HEK293 (cell line): ENCODE results near the gene MPV17L2.
A peak's percentile ranks its signal among the peaks of the same experiment; 100 is the strongest.

Experiments used
- EGR2 ChIP-seq: fragments of 450-650 bp; formaldehyde crosslinking; IDR thresholded peaks from 2 replicates; pipeline ENCODE4 v1.5.1; 2016; ENCODE audit warnings: low read depth, missing biosample characterization, missing genetic modification characterization
- KLF1 ChIP-seq: fragments of 450-650 bp; formaldehyde crosslinking; IDR thresholded peaks from 2 replicates; pipeline ENCODE4 v1.5.1; 2016; ENCODE audit warnings: missing biosample characterization, missing genetic modification characterization
- KLF7 ChIP-seq: fragments of 450-650 bp; formaldehyde crosslinking; IDR thresholded peaks from 2 replicates; pipeline ENCODE4 v1.5.1; 2016; ENCODE audit warnings: missing biosample characterization, missing genetic modification characterization, borderline replicate concordance
- PRDM1 ChIP-seq: fragments of 450-650 bp; formaldehyde crosslinking; IDR thresholded peaks from 2 replicates; pipeline ENCODE4; 2016; ENCODE audit warnings: missing biosample characterization, missing genetic modification characterization
- RBAK ChIP-seq: fragments of 450-650 bp; formaldehyde crosslinking; IDR thresholded peaks from 2 replicates; pipeline ENCODE4 v1.5.1; 2016; ENCODE audit warnings: missing biosample characterization, missing genetic modification characterization
- REPIN1 ChIP-seq: fragments of 450-650 bp; formaldehyde crosslinking; IDR thresholded peaks from 2 replicates; pipeline ENCODE4 v1.5.1; 2017; ENCODE audit warnings: missing biosample characterization, missing genetic modification characterization, low read depth
- SP2 ChIP-seq: fragments of 450-650 bp; formaldehyde crosslinking; IDR thresholded peaks from 2 replicates; pipeline ENCODE4 v1.5.1; 2016; ENCODE audit warnings: missing biosample characterization, missing genetic modification characterization
- TRIM28 ChIP-seq: IDR thresholded peaks from 2 replicates; pipeline ENCODE4 v1.6.1; 2011; ENCODE audit warnings: low read length, control low read depth, borderline replicate concordance
- ZBTB17 ChIP-seq: fragments of 450-650 bp; formaldehyde crosslinking; IDR thresholded peaks from 2 replicates; pipeline ENCODE4 v1.5.1; 2016; ENCODE audit warnings: missing biosample characterization, missing genetic modification characterization
- ZBTB48 ChIP-seq: fragments of 450-650 bp; formaldehyde crosslinking; IDR thresholded peaks from 2 replicates; pipeline ENCODE4 v1.5.1; 2016; ENCODE audit warnings: missing biosample characterization, missing genetic modification characterization
- ZBTB7A ChIP-seq: fragments of 450-650 bp; formaldehyde crosslinking; IDR thresholded peaks from 2 replicates; pipeline ENCODE4 v1.5.1; 2016; ENCODE audit warnings: low read depth, missing biosample characterization, missing genetic modification characterization
- ZNF112 ChIP-seq: fragments of 450-650 bp; formaldehyde crosslinking; IDR thresholded peaks from 2 replicates; pipeline ENCODE4 v1.5.0; 2017; ENCODE audit warnings: missing biosample characterization, missing genetic modification characterization
- ZNF121 ChIP-seq: fragments of 450-650 bp; formaldehyde crosslinking; IDR thresholded peaks from 2 replicates; pipeline ENCODE4 v1.5.1; 2016; ENCODE audit warnings: missing biosample characterization, missing genetic modification characterization
- ZNF175 ChIP-seq: fragments of 450-650 bp; formaldehyde crosslinking; IDR thresholded peaks from 2 replicates; pipeline ENCODE4 v1.5.1; 2016; ENCODE audit warnings: missing biosample characterization, missing genetic modification characterization
- ZNF221 ChIP-seq: fragments of 450-650 bp; formaldehyde crosslinking; IDR thresholded peaks from 2 replicates; pipeline ENCODE4 v1.5.1; 2017; ENCODE audit warnings: missing biosample characterization, missing genetic modification characterization, borderline replicate concordance
- ZNF248 ChIP-seq: fragments of 450-650 bp; formaldehyde crosslinking; IDR thresholded peaks from 2 replicates; pipeline ENCODE4 v1.5.1; 2017; ENCODE audit warnings: missing biosample characterization, missing genetic modification characterization
- ZNF311 ChIP-seq: fragments of 450-650 bp; formaldehyde crosslinking; IDR thresholded peaks from 2 replicates; pipeline ENCODE4 v1.5.1; 2017; ENCODE audit warnings: missing biosample characterization, missing genetic modification characterization, borderline replicate concordance
- ZNF335 ChIP-seq: fragments of 450-650 bp; formaldehyde crosslinking; conservative IDR thresholded peaks from 2 replicates; pipeline ENCODE4 v1.5.1; 2016; ENCODE audit warnings: missing biosample characterization, missing genetic modification characterization
- ZNF366 ChIP-seq: fragments of 450-650 bp; formaldehyde crosslinking; conservative IDR thresholded peaks from 2 replicates; pipeline ENCODE4 v1.5.1; 2016; ENCODE audit warnings: missing biosample characterization, missing genetic modification characterization
- ZNF391 ChIP-seq: fragments of 450-650 bp; formaldehyde crosslinking; IDR thresholded peaks from 2 replicates; pipeline ENCODE4 v1.5.1; 2016; ENCODE audit warnings: low read depth, missing biosample characterization, missing genetic modification characterization, borderline replicate concordance
- ZNF544 ChIP-seq: fragments of 450-650 bp; formaldehyde crosslinking; IDR thresholded peaks from 2 replicates; pipeline ENCODE4 v1.5.0; 2017; ENCODE audit warnings: missing biosample characterization, missing genetic modification characterization
- ZNF548 ChIP-seq: fragments of 450-650 bp; formaldehyde crosslinking; IDR thresholded peaks from 2 replicates; pipeline ENCODE4 v1.5.1; 2016; ENCODE audit warnings: missing biosample characterization, missing genetic modification characterization
- ZNF549 ChIP-seq: fragments of 450-650 bp; IDR thresholded peaks from 2 replicates; pipeline ENCODE4 v1.5.1; 2018; ENCODE audit warnings: missing biosample characterization, missing genetic modification characterization, mild to moderate bottlenecking, inconsistent platforms, moderate library complexity
- ZNF555 ChIP-seq: fragments of 450-650 bp; formaldehyde crosslinking; conservative IDR thresholded peaks from 2 replicates; pipeline ENCODE4 v1.5.1; 2017; ENCODE audit warnings: missing biosample characterization, mild to moderate bottlenecking, missing genetic modification characterization, inconsistent platforms
- ZNF629 ChIP-seq: fragments of 450-650 bp; formaldehyde crosslinking; IDR thresholded peaks from 2 replicates; pipeline ENCODE4 v1.5.1; 2017; ENCODE audit warnings: missing biosample characterization, missing genetic modification characterization
- ZNF707 ChIP-seq: fragments of 450-650 bp; formaldehyde crosslinking; IDR thresholded peaks from 2 replicates; pipeline ENCODE4 v1.5.1; 2016; ENCODE audit warnings: missing biosample characterization, missing genetic modification characterization
- ZNF776 ChIP-seq: fragments of 450-650 bp; formaldehyde crosslinking; IDR thresholded peaks from 2 replicates; pipeline ENCODE4 v1.5.0; 2017; ENCODE audit warnings: missing biosample characterization, missing genetic modification characterization, borderline replicate concordance
- ZNF837 ChIP-seq: fragments of 450-650 bp; formaldehyde crosslinking; IDR thresholded peaks from 2 replicates; pipeline ENCODE4 v1.5.1; 2016; ENCODE audit warnings: missing biosample characterization, missing genetic modification characterization
- ZXDB ChIP-seq: fragments of 450-650 bp; formaldehyde crosslinking; IDR thresholded peaks from 2 replicates; pipeline ENCODE4 v1.5.1; 2016; ENCODE audit warnings: missing biosample characterization, missing genetic modification characterization
- TF ChIP-seq, protein P1 (sequence below): fragments of 450-650 bp; formaldehyde crosslinking; IDR thresholded peaks from 2 replicates; pipeline ENCODE4 v1.5.1; 2016; ENCODE audit warnings: missing biosample characterization, missing genetic modification characterization
- TF ChIP-seq, protein P2 (sequence below): fragments of 450-650 bp; formaldehyde crosslinking; IDR thresholded peaks from 2 replicates; pipeline ENCODE4 v1.5.1; 2016; ENCODE audit warnings: missing biosample characterization, missing genetic modification characterization
- TF ChIP-seq, protein P3 (sequence below): fragments of 450-650 bp; formaldehyde crosslinking; IDR thresholded peaks from 2 replicates; pipeline ENCODE4 v1.5.1; 2016; ENCODE audit warnings: missing biosample characterization, missing genetic modification characterization
- TF ChIP-seq, protein P4 (sequence below): fragments of 450-650 bp; formaldehyde crosslinking; IDR thresholded peaks from 2 replicates; pipeline ENCODE4 v1.5.1; 2017; ENCODE audit warnings: missing biosample characterization, mild to moderate bottlenecking, missing genetic modification characterization, moderate library complexity

Gene MPV17L2

GRCh38 chr19:18152442-18152816 is 40.6 kb upstream of the MPV17L2 start (continued):
- no peak for TF ChIP-seq ZNF112
- peak; percentile 85 for TF ChIP-seq ZBTB17 (tag by site-specific recombination)
- no peak for TF ChIP-seq ZNF366
- TF ChIP-seq SP2: no peak
- TF ChIP-seq, protein P1, sequence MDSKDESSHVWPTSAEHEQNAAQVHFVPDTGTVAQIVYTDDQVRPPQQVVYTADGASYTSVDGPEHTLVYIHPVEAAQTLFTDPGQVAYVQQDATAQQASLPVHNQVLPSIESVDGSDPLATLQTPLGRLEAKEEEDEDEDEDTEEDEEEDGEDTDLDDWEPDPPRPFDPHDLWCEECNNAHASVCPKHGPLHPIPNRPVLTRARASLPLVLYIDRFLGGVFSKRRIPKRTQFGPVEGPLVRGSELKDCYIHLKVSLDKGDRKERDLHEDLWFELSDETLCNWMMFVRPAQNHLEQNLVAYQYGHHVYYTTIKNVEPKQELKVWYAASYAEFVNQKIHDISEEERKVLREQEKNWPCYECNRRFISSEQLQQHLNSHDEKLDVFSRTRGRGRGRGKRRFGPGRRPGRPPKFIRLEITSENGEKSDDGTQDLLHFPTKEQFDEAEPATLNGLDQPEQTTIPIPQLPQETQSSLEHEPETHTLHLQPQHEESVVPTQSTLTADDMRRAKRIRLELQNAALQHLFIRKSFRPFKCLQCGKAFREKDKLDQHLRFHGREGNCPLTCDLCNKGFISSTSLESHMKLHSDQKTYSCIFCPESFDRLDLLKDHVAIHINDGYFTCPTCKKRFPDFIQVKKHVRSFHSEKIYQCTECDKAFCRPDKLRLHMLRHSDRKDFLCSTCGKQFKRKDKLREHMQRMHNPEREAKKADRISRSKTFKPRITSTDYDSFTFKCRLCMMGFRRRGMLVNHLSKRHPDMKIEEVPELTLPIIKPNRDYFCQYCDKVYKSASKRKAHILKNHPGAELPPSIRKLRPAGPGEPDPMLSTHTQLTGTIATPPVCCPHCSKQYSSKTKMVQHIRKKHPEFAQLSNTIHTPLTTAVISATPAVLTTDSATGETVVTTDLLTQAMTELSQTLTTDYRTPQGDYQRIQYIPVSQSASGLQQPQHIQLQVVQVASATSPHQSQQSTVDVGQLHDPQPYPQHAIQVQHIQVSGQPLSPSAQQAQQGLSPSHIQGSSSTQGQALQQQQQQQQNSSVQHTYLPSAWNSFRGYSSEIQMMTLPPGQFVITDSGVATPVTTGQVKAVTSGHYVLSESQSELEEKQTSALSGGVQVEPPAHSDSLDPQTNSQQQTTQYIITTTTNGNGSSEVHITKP (tag by site-specific recombination): peak; percentile 85
- TF ChIP-seq, protein P2, sequence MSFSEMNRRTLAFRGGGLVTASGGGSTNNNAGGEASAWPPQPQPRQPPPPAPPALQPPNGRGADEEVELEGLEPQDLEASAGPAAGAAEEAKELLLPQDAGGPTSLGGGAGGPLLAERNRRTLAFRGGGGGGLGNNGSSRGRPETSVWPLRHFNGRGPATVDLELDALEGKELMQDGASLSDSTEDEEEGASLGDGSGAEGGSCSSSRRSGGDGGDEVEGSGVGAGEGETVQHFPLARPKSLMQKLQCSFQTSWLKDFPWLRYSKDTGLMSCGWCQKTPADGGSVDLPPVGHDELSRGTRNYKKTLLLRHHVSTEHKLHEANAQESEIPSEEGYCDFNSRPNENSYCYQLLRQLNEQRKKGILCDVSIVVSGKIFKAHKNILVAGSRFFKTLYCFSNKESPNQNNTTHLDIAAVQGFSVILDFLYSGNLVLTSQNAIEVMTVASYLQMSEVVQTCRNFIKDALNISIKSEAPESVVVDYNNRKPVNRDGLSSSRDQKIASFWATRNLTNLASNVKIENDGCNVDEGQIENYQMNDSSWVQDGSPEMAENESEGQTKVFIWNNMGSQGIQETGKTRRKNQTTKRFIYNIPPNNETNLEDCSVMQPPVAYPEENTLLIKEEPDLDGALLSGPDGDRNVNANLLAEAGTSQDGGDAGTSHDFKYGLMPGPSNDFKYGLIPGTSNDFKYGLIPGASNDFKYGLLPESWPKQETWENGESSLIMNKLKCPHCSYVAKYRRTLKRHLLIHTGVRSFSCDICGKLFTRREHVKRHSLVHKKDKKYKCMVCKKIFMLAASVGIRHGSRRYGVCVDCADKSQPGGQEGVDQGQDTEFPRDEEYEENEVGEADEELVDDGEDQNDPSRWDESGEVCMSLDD: no peak
- no peak for TF ChIP-seq KLF1 (tag by site-specific recombination)
- TF ChIP-seq ZNF248: no peak
- peak; percentile 56; the same call in 1 of the 2 replicates for TF ChIP-seq ZNF121 (tag by site-specific recombination)
- TF ChIP-seq ZNF391 (tag by site-specific recombination): no peak
- TF ChIP-seq REPIN1: no peak
- no peak for TF ChIP-seq ZNF555 (tag by site-specific recombination)
- no peak for TF ChIP-seq EGR2 (tag by site-specific recombination)
- TF ChIP-seq ZNF175: no peak
- TF ChIP-seq, protein P3, sequence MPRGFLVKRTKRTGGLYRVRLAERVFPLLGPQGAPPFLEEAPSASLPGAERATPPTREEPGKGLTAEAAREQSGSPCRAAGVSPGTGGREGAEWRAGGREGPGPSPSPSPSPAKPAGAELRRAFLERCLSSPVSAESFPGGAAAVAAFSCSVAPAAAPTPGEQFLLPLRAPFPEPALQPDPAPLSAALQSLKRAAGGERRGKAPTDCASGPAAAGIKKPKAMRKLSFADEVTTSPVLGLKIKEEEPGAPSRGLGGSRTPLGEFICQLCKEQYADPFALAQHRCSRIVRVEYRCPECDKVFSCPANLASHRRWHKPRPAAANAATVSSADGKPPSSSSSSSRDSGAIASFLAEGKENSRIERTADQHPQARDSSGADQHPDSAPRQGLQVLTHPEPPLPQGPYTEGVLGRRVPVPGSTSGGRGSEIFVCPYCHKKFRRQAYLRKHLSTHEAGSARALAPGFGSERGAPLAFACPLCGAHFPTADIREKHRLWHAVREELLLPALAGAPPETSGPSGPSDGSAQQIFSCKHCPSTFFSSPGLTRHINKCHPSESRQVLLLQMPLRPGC (tag by site-specific recombination): no peak
- TF ChIP-seq RBAK (tag by site-specific recombination): no peak
- 0 out of 2 replicates have a peak, but pooled peaks have one; percentile 10 for TF ChIP-seq ZXDB
- TF ChIP-seq ZNF548: no peak
- TF ChIP-seq, protein P4, sequence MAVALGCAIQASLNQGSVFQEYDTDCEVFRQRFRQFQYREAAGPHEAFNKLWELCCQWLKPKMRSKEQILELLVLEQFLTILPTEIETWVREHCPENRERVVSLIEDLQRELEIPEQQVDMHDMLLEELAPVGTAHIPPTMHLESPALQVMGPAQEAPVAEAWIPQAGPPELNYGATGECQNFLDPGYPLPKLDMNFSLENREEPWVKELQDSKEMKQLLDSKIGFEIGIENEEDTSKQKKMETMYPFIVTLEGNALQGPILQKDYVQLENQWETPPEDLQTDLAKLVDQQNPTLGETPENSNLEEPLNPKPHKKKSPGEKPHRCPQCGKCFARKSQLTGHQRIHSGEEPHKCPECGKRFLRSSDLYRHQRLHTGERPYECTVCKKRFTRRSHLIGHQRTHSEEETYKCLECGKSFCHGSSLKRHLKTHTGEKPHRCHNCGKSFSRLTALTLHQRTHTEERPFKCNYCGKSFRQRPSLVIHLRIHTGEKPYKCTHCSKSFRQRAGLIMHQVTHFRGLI (tag by site-specific recombination): peak; percentile 16; the same call in 1 of the 2 replicates
- TF ChIP-seq ZNF629 (tag by site-specific recombination): no peak; the same call in 1 of the 2 replicates
- TF ChIP-seq ZNF549 (tag by site-specific recombination): no peak
- TF ChIP-seq ZNF221: no peak
- peak; percentile 83 for TF ChIP-seq ZBTB48 (tag by site-specific recombination)
- TF ChIP-seq ZNF837: no peak
- TF ChIP-seq ZNF335 (tag by site-specific recombination): peak; percentile 54
- peak; percentile 91 for TF ChIP-seq PRDM1 (tag by site-specific recombination)
- no peak for TF ChIP-seq TRIM28
- TF ChIP-seq ZNF707 (tag by site-specific recombination): no peak
- TF ChIP-seq ZNF776 (tag by site-specific recombination): no peak
- TF ChIP-seq ZBTB7A (tag by site-specific recombination): no peak
- no peak for TF ChIP-seq ZNF544 (tag by site-specific recombination)
- no peak for TF ChIP-seq ZNF311 (tag by site-specific recombination)
- TF ChIP-seq KLF7: no peak
